ENCODE data around the gene FAM151A.

Gene FAM151A

DNA sequence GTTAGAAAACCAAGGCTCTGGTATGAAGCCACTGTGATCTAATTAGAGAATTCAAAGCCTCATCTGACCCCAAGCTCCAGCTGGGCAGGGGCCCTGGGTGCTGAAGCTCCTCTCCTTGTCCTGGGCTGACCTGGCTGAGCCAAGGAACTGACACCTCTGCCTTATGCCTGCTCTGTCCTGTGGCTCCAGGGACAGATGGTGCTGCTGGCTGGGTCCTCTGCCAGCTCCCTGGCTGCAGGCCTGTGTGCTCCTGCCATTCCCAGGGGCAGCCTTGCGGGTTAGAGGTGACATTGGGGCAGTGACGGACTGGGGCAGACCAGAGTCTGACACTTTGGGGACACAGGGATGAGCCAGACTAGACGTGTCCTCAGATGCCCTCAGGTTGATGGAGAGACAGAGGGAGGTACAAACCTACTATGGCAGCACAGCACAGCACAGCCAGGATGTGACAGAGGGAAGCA is 63.5 kb downstream of the FAM151A start:
- peak overlapping the region; percentile 90 for H2AK5ac ChIP-seq (ENCODE audit: low read depth, low read length)
- no peak overlapping the region for H3K4me3 ChIP-seq (ENCODE audit: low read length in 2 of 2)
- no peak overlapping the region for H4K91ac ChIP-seq (ENCODE audit: low read depth, low read length, poor library complexity)
- no peak overlapping the region for H3K4me2 ChIP-seq (ENCODE audit: insufficient read depth, low read length, poor library complexity, severe bottlenecking)
- H3K23ac ChIP-seq (ENCODE audit: low read depth, low read length, poor library complexity), result peak overlapping the region; percentile 23
- H3K79me1 ChIP-seq (ENCODE audit: low read depth, low read length), result no peaks in the 10 kb centered on the region
- peaks cover 0 to 2% of the 10 kb centered on the region in 2 donors for H3K9me3 ChIP-seq (replicated peaks in 1 of 2; ENCODE audit: control insufficient read depth in 2 of 2, insufficient read depth in 1 of 2, low read depth in 1 of 2, low read length in 2 of 2)
- peak overlapping the region; percentile 81 for H3K9ac ChIP-seq (ENCODE audit: low read depth, low read length, poor library complexity)
- no peaks in the 10 kb centered on the region for H3K36me3 ChIP-seq (replicated peaks in 1 of 2; ENCODE audit: control insufficient read depth in 2 of 2, insufficient read depth in 2 of 2, low read length in 2 of 2)
- peak overlapping the region; percentile 56 for H3K4ac ChIP-seq (ENCODE audit: low read length)
- H3K4me1 ChIP-seq (ENCODE audit: control insufficient read depth in 2 of 2, insufficient read depth in 1 of 2, low read depth in 1 of 2, low read length in 2 of 2), result peaks cover 0 to 6% of the 10 kb centered on the region in 2 donors
- no peak for DNase-seq (ENCODE audit: low spot score)
- H2BK120ac ChIP-seq (ENCODE audit: low read depth, low read length), result no peak overlapping the region
- H2BK5ac ChIP-seq (ENCODE audit: low read length), result peak overlapping the region; percentile 59
- peak overlapping the region; percentile 69 for H2BK15ac ChIP-seq (ENCODE audit: low read length)
- H4K8ac ChIP-seq (ENCODE audit: low read depth, low read length), result no peak overlapping the region
- H3K27me3 ChIP-seq (ENCODE audit: control insufficient read depth in 3 of 3, insufficient read depth in 3 of 3, low read depth in 1 of 3, low read length in 3 of 3), result no peaks in the 10 kb centered on the region
- H2AFZ ChIP-seq (ENCODE audit: low read length), result no peak overlapping the region
- peak overlapping the region; percentile 54 for H3K18ac ChIP-seq (ENCODE audit: low read length)
- no peak overlapping the region for H3K27ac ChIP-seq (replicated peaks; ENCODE audit: low read length)
- no peak overlapping the region for H3K14ac ChIP-seq (ENCODE audit: low read length)
- H2BK12ac ChIP-seq (ENCODE audit: low read length), result peak overlapping the region; percentile 14
- WGBS, 2 donors (ENCODE audit: extremely low coverage in 2 of 2, insufficient read length in 2 of 2, insufficient replicate concordance in 1 of 2), result no CpG with 5 or more reads among the region's 3 CpGs
